Kidney (tissue), 14 donors: ENCODE data around the gene GLRX. TPM values are rescaled to one million over a fixed set of nuclear protein-coding genes. Genes with fewer than 3 reads are reported as not detected.
"Not testable (repeated sequence)": the region's sequence is repeated elsewhere in the genome, so short reads cannot be mapped to it uniquely, and the experiment has no call there.

Source experiments
- DNase-seq, 5 donors: peaks; one replicate each; pipeline ENCODE4 v3.0.0-alpha.2; 2013 to 2020
- FAIRE-seq: peaks from 2 replicates; lab custom pipeline; 2012; peaks lifted over from hg19 to GRCh38; lab: Jason Lieb, UNC
- H3K27ac ChIP-seq, 2 donors: one replicate each; pipeline ENCODE4 v1.7.0; 2013; ENCODE audit warnings: low read depth in 2 of 2, low read length in 2 of 2, inconsistent platforms in 1 of 2
- H3K27me3 ChIP-seq: one replicate; pipeline ENCODE4 v1.7.1; 2013; ENCODE audit warnings: low read length, inconsistent platforms; ENCODE audit not compliant: control insufficient read depth, insufficient read depth
- H3K36me3 ChIP-seq, 3 donors: one replicate each; pipeline versions ENCODE4 v1.7.0 to v1.7.1; 2013; ENCODE audit warnings: low read length in 3 of 3, control low read depth in 1 of 3, inconsistent platforms in 1 of 3; ENCODE audit not compliant: insufficient read depth in 3 of 3, control insufficient read depth in 2 of 3
- H3K4me1 ChIP-seq, 3 donors: one replicate each; pipeline versions ENCODE4 v1.7.0 to v1.7.1; 2013; ENCODE audit warnings: low read length in 3 of 3, inconsistent platforms in 1 of 3, low read depth in 1 of 3; ENCODE audit not compliant: control insufficient read depth in 2 of 3, insufficient read depth in 2 of 3
- H3K4me3 ChIP-seq, 3 donors: one replicate each; pipeline versions ENCODE4 v1.7.0 to v1.8.1; 2013; ENCODE audit warnings: low read length in 3 of 3, control low read depth in 1 of 3, inconsistent platforms in 1 of 3
- H3K9ac ChIP-seq, 3 donors: one replicate each; pipeline versions ENCODE4 v1.7.0 to v1.7.1; 2013; ENCODE audit warnings: low read length in 3 of 3, control low read depth in 1 of 3, inconsistent platforms in 1 of 3
- H3K9me3 ChIP-seq, 3 donors: one replicate each; pipeline versions ENCODE4 v1.7.0 to v1.7.1; 2013; ENCODE audit warnings: low read length in 3 of 3, control low read depth in 1 of 3, inconsistent platforms in 1 of 3; ENCODE audit not compliant: control insufficient read depth in 2 of 3, insufficient read depth in 1 of 3
- CTCF ChIP-seq: IDR thresholded peaks from 3 replicates; pipeline ENCODE4 v1.5.1; 2012; ENCODE audit warnings: mild to moderate bottlenecking, moderate library complexity, borderline replicate concordance; ENCODE audit not compliant: insufficient read depth; ENCODE audit errors: extremely low read depth
- intact Hi-C: fragments of 100-400 bp; cut with DNase I; formaldehyde crosslinking; loops from one replicate; pipeline ENCODE4 v1.11.1; 2022
- polyA plus RNA-seq: library from polyadenylated mRNA; stranded (reverse); fragments of 350-450 nt; fragmentation: Illumina TruSeq; extraction: RNeasy Lipid Tissue Mini Kit (QIAGEN cat#74804); gene quantifications from one replicate; pipeline ENCODE4 v1.2.3, GENCODE V29; 2014; ENCODE audit warnings: low read depth, low replicate concordance; ENCODE audit not compliant: insufficient read depth
- total RNA-seq: library from RNA; stranded (reverse); fragmentation: NEBNext Ultra II Directional; extraction: Animal tissue kit (Norgen Biotek cat#: 25700); gene quantifications from one replicate; pipeline ENCODE4 v1.2.1, GENCODE V29; 2021
- donor health status: control.
- donor health status: control.
- donor health status: control.
- donor health status: control.
- donor health status: control.
- donor health status: DM: yes; HTN: yes; CAD: no.
- donor health status: Normal renal cell carcinoma (clear cell type).

Gene GLRX
- total and polyA plus RNA-seq, 2 donors from 2014 or later: 57.4 to 324 TPM

- no peaks in the 10 kb centered on the region for H3K36me3 ChIP-seq
- no peak overlapping the region for H3K4me3 ChIP-seq
- no peak for TF ChIP-seq CTCF
- FAIRE-seq: no peak
- H3K4me1 ChIP-seq: no peaks in the 10 kb centered on the region
- no peak for DNase-seq
- intact Hi-C loops: no loop called here
- H3K9me3 ChIP-seq: peaks cover 0 to 5% (median 0%) of the 10 kb centered on the region in 3 donors
- H3K27ac ChIP-seq: peak overlapping the region; percentile 11 to 32
- no peak overlapping the region for H3K9ac ChIP-seq
- no peaks in the 10 kb centered on the region for H3K27me3 ChIP-seq
These were observed 47.7 kb upstream of the GLRX start for GRCh38 chr5:95870105-95870672.

- FAIRE-seq, H3K9ac ChIP-seq, H3K9me3 ChIP-seq, DNase-seq, H3K27ac ChIP-seq, intact Hi-C loops, H3K36me3 ChIP-seq, H3K4me1 ChIP-seq, H3K4me3 ChIP-seq, H3K27me3 ChIP-seq: not testable (repeated sequence)
These were observed 46.8 kb upstream of the GLRX start for GRCh38 chr5:95869173-95869855.

- Histone ChIP-seq H3K27ac (no peak overlapping the region), H3K27me3 (no peaks in the 10 kb centered on the region), H3K9ac (no peak overlapping the region), H3K9me3 (no peaks in the 10 kb centered on the region), H3K4me1 (no peaks in the 10 kb centered on the region), H3K36me3 (no peaks in the 10 kb centered on the region), H3K4me3 (no peak overlapping the region)
- intact Hi-C loops: no loop called here
- FAIRE-seq (no peak), DNase-seq (no peak)
- TF ChIP-seq CTCF: no peak
These were observed 45.6 kb upstream of the GLRX start for GRCh38 chr5:95868136-95868535.

- FAIRE-seq (no peak), DNase-seq (no peak)
- Histone ChIP-seq H3K4me3 (no peak overlapping the region), H3K9me3 (no peaks in the 10 kb centered on the region), H3K4me1 (peaks cover 0 to 3% (median 0%) of the 10 kb centered on the region in 3 donors), H3K9ac (no peak overlapping the region), H3K27me3 (no peaks in the 10 kb centered on the region), H3K36me3 (no peaks in the 10 kb centered on the region), H3K27ac (no peak overlapping the region)
- intact Hi-C loops: no loop called here
- no peak for TF ChIP-seq CTCF
These were observed 44.0 kb upstream of the GLRX start for GRCh38 chr5:95866435-95867040.
